ENCODE measurements around the gene RERE.

DNA sequence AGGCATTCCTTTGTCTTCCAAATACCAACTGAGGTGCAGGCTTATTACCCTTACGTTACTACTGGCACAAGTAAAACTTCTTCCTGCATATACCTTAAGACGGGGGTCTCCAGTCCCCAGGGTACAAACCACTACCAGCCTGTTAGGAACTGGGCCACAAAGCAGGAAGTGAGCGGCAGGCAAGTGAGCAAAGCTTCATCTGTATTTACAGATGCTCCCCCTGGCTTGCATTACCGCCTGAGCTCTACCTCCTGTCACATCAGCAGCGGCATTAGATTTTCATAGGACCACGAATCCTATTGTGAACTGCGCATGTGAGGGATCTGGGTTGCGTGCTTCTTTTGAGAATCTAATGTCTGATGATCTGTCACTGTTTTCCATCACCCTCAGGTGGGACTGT, 386.4 kb downstream of the RERE start:
- TF ChIP-seq, protein P1, sequence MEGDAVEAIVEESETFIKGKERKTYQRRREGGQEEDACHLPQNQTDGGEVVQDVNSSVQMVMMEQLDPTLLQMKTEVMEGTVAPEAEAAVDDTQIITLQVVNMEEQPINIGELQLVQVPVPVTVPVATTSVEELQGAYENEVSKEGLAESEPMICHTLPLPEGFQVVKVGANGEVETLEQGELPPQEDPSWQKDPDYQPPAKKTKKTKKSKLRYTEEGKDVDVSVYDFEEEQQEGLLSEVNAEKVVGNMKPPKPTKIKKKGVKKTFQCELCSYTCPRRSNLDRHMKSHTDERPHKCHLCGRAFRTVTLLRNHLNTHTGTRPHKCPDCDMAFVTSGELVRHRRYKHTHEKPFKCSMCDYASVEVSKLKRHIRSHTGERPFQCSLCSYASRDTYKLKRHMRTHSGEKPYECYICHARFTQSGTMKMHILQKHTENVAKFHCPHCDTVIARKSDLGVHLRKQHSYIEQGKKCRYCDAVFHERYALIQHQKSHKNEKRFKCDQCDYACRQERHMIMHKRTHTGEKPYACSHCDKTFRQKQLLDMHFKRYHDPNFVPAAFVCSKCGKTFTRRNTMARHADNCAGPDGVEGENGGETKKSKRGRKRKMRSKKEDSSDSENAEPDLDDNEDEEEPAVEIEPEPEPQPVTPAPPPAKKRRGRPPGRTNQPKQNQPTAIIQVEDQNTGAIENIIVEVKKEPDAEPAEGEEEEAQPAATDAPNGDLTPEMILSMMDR (IDR thresholded peaks at IDR 0.05; ENCODE audit: poor library complexity): no peak
- no peak for TF ChIP-seq EZH2 (IDR thresholded peaks at IDR 0.05; ENCODE audit: borderline replicate concordance)

Data from hepatocyte (in vitro differentiated cells).